Measurements from ENCODE around the gene COL1A2. TPM values are rescaled to one million over a fixed set of nuclear protein-coding genes. Genes with fewer than 3 reads are reported as not detected.
A peak's percentile ranks its signal among the peaks of the same experiment; 100 is the strongest.

Gene COL1A2
- total RNA-seq, 1 experiment from 2014 or later = 596 TPM

DNA sequence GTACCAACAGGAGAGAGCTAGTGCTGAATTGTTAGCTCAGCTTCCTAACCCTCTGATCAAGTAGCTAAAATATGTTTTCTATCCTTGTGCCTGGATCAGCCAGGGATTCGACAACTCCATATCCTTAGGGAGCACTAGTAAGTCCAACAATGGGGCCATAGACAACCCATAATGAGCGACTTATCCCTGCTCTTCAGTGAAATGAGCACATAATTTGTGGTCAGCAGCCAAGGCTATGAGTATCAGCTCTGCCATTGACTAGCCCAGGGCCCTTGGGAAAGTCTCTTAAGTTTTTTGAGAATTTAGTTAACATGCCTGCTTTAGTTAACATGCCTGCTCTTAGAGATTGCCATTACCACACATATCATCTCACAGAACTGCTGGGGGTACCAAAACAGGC is 39.3 kb downstream of the COL1A2 start:
- no peak for DNase-seq (ENCODE audit: low read depth)

DNA sequence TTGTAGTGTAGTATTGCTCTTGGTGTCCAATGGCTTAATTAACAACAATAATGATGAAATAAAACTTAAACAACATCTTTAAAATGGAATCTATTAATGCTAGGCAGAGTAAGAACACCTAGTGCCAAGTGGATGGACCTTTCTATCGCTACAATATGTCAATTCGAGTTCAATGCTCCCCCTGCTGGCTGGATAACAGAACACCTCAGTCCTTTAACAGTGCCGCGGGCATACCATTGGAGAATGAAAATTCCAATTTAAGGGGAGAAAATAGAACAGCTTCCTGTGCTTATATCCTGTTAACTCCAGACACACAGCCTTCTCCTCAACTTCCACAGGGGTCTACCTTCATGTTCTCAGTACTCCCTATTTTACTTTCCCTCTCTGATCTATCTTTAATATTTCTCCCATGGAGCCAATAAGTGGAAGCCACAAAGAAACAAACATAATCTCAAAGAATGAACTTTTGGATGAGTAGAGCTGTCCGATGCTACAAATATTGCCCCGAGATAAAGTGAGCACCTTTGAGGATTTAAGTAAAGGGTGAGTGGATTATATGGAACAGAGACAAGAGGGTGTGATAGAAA is 41.4 kb downstream of the COL1A2 start:
- peak; percentile 70 for DNase-seq (ENCODE audit: low read depth)

DNA sequence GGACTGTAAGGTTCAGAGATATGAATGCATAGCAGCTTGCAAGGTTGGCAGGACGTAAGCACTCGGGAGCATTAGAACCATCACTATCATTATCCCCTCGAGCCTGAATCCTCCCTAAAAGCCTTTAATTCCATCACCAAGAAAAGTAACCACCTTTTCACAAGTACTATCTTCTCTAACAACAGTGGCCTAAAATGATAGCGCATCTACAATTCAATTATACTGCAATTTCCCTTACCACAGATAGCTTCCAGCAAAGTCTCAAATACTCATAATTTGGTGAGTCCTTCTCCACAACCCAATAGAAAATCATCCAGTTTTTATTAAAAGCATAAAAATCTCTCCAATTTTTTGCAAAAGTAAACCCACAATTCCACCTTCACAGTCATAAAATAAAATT is 42.0 kb downstream of the COL1A2 start:
- no peak for DNase-seq (ENCODE audit: low read depth)

DNA sequence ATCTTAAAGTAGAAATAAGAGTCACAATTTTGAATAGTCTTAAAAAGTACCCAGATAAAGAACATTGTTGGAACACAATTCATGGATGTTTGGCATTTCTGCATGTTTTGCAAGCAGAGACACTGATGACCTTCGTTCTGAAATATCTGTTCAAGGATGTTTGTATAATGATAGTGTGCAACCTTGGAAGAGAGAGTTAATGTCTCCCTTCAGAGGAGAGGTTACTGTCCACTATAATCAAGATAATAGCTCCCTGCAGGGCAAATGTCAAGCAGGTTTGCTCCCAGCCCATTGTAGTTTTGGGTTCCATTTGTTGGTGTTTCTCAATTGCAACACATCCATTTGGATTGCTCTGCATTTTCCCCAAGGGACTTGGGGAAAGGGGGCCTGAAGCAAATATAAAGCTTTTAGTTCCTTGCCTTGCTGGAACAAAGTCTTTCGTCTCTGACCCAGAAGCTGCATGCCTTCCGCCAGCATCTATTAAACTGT is 45.2 kb downstream of the COL1A2 start:
- no peak for DNase-seq (ENCODE audit: low read depth)

DNA sequence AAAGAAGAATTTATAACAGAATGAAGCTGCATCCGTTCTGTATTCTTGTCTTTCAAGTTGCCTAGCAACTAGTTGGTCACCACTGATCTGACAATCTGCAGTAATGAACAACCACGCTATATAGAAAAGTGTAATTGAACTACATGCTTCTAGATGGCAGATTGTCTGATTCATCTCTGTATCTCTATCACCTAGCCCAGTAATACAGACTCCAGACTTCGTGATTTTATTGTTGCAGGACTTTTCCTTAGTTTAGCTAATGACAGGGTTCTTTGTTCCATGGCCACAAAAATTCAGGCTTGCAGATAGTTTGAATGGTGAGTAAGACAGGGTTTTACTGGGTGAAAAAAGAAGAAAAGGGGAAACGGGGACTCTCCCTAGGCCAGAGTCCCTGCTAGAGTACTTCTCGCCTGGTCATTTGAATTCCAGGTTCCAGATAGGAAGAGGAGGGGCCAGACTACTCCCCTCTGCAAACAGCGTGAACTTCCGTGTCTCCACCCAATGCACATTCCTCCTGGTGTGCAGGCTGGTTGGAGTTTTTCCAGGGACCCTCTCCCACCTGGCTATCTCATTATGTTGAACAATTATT is 45.9 kb downstream of the COL1A2 start:
- no peak for DNase-seq (ENCODE audit: low read depth)

DNA sequence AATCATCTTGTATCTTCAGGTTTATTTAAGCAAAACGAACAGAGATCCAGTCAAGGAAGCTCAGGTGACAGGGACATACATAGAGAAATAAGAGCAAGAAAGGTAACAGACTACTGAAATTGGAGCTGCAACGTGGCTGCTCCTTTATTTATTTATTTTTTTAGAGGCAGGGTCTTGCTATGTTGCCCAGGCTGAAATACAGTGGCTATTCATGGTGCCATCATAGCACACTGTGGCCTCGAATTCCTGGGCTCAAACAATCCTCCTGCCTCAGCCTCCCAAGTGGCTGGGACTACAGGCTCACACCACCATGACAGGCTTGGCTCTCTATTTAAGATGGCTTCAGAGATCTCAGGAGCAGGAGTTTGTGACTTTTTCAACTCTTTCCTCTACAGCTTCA is 46.4 kb downstream of the COL1A2 start:
- no peak for DNase-seq (ENCODE audit: low read depth)

DNA sequence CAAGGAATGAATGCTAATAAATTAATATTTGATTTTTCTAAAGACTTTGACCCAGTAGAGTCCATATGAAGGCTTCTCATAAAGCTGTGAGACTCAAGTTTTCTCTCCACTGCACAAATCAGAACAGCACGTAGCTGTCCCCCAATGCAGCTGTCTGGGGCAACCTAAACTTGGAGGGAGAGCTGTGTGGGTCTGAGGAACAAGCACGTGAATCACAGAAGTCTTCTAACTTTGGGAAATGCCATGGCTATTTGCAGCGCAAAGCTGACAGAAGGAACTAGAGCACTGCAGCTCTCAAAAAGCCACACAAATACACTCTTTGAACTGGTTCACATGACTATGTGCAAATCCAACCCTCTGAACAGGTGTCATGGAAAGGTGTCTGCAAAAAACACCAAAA is 47.9 kb downstream of the COL1A2 start:
- no peak for DNase-seq (ENCODE audit: low read depth)

DNA sequence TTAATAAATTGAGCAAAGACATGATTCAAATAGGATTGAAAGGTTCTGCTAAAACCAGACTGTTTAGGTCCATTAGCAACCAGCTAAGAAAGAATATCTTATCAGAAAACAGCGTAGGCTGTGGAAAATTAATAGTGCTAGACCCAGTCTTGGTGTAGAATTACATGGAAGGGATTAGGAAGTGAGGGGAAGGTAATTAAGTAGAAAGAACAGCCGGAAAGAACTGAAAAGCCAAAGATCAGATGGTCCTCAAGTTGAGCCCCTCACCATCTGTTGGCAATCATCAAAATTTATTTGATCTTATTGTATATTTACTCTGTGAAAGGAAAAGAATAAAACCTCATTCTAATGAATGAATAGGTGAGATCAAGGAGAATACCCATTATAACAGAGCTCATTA is 50.1 kb downstream of the COL1A2 start:
- no peak for DNase-seq (ENCODE audit: low read depth)

DNA sequence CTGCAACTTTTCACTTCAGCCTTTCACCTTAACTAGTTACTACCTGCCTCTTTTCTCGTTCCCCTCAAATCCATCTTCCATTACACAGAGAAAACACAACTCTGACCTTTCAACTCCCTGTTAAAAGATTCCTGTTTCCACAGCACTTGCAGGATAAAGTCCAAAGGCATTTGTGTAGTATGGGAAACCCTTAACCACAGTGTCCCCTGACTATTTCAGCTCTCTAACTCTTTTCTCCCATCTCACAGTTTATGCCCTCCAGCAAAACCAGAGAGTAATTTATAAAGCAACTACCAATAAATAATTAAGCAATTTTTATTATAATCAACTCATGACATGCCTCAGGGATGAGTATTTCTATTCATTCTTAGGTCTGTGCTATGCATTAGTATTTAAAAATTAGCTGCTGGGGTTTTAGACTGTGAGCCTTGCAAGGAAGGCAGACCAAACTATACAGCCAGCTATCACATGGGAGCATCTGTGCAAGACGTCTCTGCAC is 51.0 kb downstream of the COL1A2 start:
- DNase-seq (ENCODE audit: low read depth) = no peak

DNA sequence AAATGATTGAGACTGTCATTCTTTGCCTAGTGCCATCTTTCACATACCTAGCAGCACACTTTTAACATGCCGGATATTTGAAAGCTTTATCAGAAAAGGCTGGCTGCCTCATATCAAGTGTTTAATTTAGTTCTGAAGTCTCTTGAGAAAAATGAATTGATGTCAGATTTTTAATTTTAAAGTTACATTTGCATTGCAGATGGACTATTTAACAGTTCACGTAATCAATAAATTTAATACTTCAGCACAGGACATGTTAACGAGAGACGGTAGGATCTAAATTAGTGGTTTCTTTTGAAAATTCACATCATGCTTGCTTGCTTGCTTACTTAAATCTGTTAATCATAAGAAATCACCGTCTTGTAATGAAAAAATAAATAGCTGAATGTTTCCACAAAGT is 51.6 kb downstream of the COL1A2 start:
- no peak for DNase-seq (ENCODE audit: low read depth)

DNA sequence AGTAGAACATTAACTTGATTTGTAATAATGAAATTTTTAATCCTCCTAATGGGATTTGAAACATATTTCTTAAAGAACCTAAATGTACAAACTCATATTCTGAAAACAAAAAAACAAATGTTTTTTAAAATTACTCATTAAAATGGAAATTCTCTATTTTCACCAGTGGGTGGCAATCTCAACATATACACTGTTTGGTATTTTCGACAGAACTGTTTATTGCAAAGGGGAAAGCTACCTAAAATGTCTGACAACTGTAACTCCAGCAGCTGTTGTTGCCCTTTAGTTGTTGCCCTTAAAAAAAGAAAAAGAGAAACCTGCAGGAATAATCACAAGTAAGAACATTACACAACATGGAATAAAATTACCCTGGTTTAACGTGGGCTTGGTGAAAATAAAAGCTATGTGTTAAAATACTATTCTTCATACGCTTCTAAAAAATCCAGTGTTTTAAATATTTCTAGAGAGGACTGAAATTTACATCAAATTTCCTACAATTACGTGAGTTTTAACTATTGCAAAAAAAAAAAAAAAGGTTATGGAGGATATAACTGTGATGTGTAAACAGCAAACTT is 54.5 kb downstream of the COL1A2 start:
- DNase-seq (ENCODE audit: low read depth) = no peak

DNA sequence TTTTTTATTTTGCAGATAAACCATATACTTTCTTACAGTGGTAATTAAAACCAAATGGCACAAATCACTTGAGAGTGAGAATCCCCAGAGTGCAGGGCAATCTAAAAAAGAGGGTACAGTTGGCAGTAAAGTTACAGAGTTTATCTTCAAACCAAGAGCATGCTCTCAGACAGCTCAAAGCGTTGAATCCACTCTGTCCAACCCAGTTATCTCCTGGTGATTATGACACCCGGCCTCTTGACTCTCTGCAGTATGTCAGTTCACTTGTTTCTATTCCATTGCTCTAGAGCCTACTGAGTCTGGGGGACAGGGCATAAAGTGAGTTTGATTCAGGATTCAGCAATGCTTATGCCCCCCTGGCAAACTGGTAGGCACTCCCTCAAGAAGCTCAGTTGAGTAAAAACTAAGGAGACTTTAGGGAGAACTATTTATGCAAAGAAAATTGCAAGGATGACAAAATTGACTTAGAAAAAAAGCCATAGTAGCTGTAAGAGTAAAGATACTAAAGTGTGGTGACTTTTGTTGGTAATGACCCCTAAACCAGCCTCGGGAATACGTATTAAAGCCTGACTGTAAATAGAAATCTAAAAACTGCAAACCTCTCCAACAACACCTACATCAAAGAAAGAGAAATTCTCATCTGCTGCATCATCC is 55.5 kb downstream of the COL1A2 start:
- DNase-seq (ENCODE audit: low read depth) = no peak

DNA sequence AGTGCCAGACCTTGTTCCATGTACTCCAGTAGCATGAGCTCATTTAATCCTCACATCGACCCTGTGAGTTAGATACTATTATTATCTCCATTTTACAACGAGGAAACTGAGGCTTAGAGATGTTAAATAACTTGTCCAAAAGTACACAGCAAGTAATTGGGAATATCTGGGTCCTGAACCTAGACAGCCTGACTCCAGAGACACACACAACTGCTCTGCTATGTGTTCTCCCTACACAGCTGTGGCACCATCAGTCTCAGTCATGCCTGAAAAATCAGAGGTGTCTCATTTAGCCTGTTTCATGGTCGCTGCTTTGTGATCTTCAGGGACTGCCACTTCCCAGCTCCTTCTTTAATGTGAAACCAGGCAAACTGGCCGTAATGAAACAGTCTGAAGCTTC is 56.5 kb downstream of the COL1A2 start:
- no peak for DNase-seq (ENCODE audit: low read depth)

DNA sequence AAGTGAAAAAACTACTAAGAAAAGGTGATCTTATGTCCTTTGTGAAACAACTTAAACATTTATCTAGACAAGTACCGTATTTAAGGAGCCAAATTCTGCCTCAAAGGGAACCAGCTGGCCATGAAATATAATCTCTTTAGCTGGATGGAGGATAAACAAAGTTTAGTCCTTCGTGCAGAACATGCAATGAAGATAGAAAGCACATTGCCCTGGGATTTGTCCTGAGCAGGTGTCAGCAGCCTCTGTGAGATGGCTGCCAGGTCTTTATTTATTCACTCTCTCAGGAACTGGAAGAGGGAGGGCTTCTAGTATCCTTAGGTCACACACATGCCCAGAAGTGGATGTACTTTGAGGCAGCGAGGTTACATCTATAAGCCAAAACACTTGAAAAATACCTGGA is 57.5 kb downstream of the COL1A2 start:
- DNase-seq (ENCODE audit: low read depth) = no peak

DNA sequence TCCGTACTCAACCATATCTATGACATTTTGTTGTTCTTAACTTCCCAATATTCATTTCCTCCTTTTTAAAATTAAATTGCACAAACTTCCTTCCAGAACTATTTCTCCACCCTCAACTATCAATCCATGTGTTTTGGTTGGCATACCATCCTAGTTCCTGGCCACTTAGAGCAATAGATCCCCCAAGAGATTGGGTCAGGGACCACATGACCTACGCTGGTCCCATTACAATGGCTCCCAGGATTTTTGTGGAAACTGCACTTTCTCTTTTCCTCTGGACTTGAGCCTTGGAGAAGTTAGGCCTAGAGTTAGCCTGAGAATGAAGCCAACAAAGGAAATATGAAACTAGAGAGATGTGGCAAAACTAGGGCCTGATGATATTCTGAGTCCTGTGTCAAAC is 59.2 kb downstream of the COL1A2 start:
- no peak for DNase-seq (ENCODE audit: low read depth)

DNA sequence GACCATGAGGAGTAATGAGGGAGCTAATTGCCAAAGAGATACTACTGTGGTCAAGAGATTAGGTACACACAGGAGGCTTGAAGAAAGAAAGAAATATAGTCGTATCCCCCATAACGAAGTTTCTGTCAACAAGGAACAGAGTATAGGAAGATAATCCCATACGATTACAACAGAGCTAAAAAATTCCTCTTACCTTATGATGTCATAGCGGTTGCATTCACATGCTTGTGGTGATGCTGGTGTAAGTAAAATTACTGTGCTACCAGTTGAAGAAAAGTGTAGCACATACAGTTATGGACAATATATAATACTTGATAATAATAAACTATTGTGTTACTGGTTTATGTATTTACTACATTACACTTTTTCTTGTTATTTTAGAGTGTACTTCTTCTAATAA is 63.3 kb downstream of the COL1A2 start:
- no peak for DNase-seq (ENCODE audit: low read depth)

DNA sequence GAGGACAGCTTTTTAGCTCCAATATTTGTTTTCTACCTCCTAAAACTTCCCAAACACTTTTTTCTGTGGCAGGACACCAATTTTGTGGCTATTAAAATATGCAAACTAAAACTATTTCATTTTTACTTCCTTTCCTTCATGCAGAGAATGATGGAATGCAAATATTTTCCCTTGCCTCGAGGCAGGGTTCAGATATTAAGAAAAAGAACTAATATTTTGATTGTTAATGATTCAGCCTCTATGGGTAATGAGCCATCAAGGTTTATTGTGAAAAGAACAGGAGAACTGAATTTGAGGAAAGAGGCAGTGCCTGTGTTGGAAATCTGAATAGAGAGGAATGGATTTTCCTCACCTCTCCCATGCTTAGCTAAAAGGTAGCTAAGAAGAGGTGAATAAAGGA is 71.8 kb downstream of the COL1A2 start:
- no peak for DNase-seq (ENCODE audit: low read depth)

DNA sequence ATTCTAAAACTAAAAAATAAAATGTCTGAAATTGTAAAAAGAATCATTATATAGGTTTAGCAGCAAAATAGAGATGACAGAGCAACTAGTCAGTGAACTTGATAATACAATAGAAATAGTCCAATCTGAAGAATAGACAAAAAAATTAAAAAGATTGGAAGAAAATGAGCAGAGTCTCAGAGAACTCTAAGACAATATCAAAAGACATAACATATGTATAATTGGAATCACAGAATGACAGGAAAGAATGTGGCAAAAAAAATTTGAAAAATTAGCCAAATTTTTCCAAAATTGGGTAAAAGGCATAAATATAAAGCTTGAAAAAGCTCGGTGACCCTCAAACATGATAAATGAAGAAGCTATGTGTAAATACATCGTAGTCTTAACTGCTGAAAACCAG is 76.9 kb downstream of the COL1A2 start:
- DNase-seq (ENCODE audit: low read depth) = no peak

DNA sequence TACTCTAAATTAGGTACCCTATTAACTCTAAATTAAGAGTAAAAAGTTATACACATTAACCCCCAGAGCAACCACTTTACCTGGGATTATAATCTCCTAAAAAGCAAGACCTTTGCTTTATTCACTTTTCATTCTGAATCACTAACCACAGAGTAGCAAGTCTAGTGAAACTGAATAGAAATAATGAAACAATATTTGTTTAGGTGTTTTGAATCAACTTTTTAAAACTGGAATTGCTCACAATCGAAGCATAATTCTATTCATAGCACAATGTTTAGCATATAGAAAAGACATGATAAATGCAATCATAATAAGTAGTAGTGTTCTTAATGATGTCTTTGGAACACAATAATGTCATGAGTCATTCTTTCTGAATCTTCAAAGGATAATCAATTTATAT is 77.9 kb downstream of the COL1A2 start:
- no peak for DNase-seq (ENCODE audit: low read depth)

DNA sequence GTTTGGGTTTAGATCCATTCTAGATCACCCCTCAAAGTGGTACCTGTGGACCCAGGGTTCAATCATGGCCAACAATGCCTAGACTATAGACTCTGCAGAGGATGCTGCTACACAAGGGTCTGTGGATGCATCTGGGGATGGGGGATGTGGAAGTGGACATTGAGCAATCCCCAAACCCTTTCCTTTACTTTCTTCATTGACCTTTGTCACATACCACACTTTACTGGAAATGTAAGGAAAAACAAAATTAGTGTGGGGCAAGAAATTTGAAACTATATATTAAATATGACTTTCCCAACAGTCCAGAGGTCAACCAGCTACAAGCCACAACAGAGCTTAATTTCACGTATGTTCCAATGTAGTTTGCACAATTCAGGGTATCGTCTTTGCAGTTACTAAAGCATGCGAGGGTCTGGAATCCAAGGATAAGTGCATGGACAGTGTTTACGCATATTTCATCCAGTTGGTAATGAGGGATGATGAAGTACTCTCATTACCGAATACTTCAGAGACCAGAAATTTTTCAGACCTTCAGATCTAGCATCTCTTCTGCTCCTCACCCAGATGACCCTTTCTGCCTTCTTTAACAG is 81.7 kb downstream of the COL1A2 start:
- DNase-seq (ENCODE audit: low read depth) = no peak

DNA sequence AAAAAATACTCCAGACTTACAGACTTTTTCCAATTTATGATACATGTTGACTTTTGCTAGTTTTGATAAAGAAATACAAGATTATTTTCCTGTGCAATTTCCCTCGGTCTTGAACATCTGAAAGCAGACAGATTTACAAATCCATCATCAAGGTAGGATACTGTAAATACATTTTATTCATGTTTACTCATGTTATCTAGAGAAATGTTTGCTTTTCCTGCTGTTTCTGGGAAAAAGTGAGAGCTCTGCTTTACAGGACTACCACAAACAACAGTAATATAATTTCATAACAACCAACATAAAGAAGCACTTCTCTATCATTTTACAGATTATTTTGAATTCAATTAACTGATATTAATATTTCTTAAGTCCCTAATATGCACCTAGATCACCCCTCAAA is 83.2 kb downstream of the COL1A2 start:
- DNase-seq (ENCODE audit: low read depth) = no peak

DNA sequence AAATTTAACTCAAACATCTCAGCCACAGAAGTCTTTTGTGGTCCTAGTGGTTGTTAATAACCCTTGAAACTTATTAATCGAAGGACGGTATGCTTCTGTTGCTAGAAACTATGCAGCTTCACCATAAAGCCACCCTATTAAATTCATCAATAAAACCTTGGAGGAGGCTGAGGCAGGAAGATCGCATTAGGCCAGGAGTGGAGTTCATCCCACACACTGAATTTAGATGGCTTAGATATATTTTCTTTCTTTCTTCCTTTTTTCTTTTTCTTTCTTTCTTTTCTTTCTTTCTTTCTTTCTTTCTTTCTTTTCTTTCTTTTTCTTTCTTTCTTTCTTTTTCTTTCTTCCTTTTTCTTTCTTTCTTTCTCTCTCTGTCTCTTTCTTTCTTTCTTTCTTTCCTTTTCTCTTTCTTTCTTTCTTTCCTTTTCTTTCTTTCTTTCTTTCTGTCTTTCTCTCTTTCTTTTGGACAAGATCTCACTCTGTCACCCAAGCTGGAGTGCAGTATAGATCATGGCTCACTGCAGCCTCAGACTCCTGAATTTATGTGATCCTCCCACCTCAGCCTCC is 84.0 kb downstream of the COL1A2 start:
- no peak for DNase-seq (ENCODE audit: low read depth)
